WTC11 (cell line): ENCODE data around the gene PSMC4.

Source experiments
- ATF2 ChIP-seq: sonication (generic); formaldehyde crosslinking; IDR thresholded peaks from 2 replicates; pipeline ENCODE4 v1.8.1; 2022; ENCODE audit warnings: low read depth, missing genetic modification reagents, borderline replicate concordance
- CTCF ChIP-seq: fragments of 200-600 bp; IDR thresholded peaks from 2 replicates; pipeline ENCODE4 v1.8.0; 2022; ENCODE audit warnings: antibody characterized with exemption
- IRF2 ChIP-seq: sonication (generic); formaldehyde crosslinking; IDR thresholded peaks from 2 replicates; pipeline ENCODE4 v1.8.0; 2022; ENCODE audit warnings: low read depth, missing genetic modification reagents, borderline replicate concordance
- JAZF1 ChIP-seq: fragments of 250-450 bp; sonication (Bioruptor Pico); IDR thresholded peaks from 2 replicates; pipeline ENCODE4 v1.9.0; 2021; ENCODE audit warnings: moderate library complexity, mild to moderate bottlenecking, inconsistent platforms
- MYBL2 ChIP-seq: sonication (generic); formaldehyde crosslinking; IDR thresholded peaks from 2 replicates; pipeline ENCODE4 v1.8.1; 2023; ENCODE audit warnings: mild to moderate bottlenecking, moderate library complexity, missing genetic modification reagents
- TEAD4 ChIP-seq: sonication (generic); formaldehyde crosslinking; IDR thresholded peaks from 2 replicates; pipeline ENCODE4 v1.8.0; 2022; ENCODE audit warnings: mild to moderate bottlenecking, missing genetic modification reagents

- TF ChIP-seq MYBL2 (CRISPR knock-in tag) (no peak), JAZF1 (CRISPR knock-in tag) (no peak), ATF2 (CRISPR knock-in tag) (no peak), CTCF (no peak), IRF2 (CRISPR knock-in tag) (no peak), TEAD4 (CRISPR knock-in tag) (no peak)
Observed at GRCh38 chr19:39997638-39998216, 26.8 kb downstream of the PSMC4 start.
